BE2C (cell line): ENCODE data around the gene HACD2.

Source experiments
- DNase-seq: peaks from one replicate; pipeline ENCODE4 v3.0.0-alpha.2; 2020
- H3K27me3 ChIP-seq: fragments of 250-450 bp; sonication (Bioruptor Pico); 2 replicates; pipeline ENCODE4 v1.5.1; 2020; ENCODE audit warnings: mild to moderate bottlenecking
- H3K36me3 ChIP-seq: fragments of 250-450 bp; sonication (Bioruptor Pico); 2 replicates; pipeline ENCODE4 v1.5.1; 2020; ENCODE audit warnings: mild to moderate bottlenecking
- H3K4me1 ChIP-seq: fragments of 250-450 bp; sonication (Bioruptor Pico); 2 replicates; pipeline ENCODE4 v1.5.1; 2020
- H3K4me3 ChIP-seq: 2 replicates; pipeline ENCODE4 v1.5.1; 2011; ENCODE audit warnings: low read depth, low read length
- H3K9me3 ChIP-seq: fragments of 250-450 bp; sonication (Bioruptor Pico); 2 replicates; pipeline ENCODE4 v1.5.1; 2020
- CTCF ChIP-seq: IDR thresholded peaks from 2 replicates; pipeline ENCODE4 v1.5.1; 2012; ENCODE audit warnings: mild to moderate bottlenecking, low read depth, low read length

Gene HACD2

DNA sequence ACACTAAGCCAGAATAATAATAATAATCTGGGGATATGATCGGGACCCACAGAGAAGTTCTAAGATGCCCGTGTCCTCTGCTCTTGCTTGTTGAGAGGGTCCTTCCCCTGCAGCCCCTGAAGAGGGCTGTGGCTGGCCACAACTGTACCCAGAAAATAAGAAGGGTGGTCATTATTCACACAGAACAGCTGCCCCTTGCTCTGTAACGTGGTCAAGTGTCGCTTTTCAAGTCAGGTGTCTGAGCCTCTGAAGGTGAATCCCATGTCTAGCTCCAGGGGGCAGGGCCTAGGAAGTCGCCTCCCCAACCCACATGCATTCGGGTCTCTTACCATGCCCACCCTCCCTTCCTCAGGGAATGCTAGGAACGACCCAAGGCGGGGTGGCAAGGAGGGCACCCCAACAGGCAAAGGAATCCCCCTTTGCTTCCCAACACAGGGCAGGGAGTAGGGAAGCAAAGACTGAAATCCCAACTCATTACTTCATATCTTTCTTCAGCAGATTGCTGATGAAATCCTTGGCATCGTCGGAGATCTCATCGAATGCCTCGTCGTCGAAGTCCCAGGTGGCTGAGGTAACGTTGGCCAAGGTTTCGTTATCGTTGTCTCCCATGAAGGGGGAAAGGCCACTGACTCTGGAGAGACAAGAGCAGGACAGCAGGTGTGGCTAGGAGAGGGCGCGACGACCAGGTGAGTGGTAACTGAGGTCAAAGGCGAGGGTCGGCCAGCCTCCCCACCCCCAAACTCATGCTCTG lies 44.3 kb upstream of the HACD2 start:
- Histone ChIP-seq H3K9me3 (no peaks in the 10 kb centered on the region), H3K4me1 (no peaks in the 10 kb centered on the region), H3K4me3 (no peak overlapping the region), H3K27me3 (no peaks in the 10 kb centered on the region), H3K36me3 (no peaks in the 10 kb centered on the region)
- TF ChIP-seq CTCF, result no peak
- DNase-seq, result no peak

DNA sequence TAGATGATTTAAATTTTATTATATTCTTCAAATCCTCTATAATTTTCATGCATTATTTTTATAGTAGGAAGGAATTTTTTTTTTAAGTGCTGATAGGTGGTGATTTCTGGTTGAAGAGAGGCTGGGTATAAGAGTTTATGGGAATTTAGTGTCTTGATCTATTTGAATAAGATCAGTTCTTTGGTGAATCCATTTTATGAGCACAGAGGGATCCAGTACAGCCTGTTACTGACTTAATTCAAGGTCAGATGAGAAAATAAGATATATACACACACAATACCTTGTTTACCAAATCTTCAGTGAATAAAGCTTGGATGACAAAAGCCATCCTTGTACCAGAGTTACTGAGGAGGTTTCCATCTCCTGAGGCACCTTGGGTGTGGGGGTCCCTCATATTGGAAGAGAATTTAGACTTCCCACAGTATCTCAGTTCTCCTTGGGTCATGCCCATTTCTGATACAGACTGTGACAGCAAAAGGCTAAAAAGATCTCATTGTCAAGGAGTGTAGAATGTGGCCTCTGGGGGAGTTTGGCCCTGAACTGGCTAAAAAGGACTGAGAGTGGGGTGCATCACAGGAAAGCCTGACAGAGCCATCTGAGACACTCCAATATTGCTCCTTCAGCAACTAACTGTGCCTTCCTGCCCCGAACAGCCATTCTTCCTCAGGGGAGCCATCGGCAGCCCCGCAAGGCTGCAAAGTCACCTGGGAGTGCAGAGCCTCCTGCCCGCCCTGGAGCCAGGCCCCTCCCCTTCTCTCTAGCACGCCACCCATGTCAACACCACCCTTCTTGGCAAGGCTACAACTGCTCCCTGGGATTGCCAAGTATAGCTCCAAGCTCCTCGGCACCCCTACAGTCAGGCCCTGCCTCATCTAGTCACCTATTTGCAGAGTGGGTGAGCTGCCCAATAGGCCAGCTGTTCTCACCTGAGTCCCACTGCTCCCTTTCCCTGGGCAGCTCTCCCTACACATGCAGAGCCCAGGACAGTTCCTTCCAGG lies 43.1 kb upstream of the HACD2 start:
- Histone ChIP-seq H3K4me3 (no peak overlapping the region), H3K4me1 (no peaks in the 10 kb centered on the region), H3K9me3 (no peaks in the 10 kb centered on the region), H3K36me3 (no peaks in the 10 kb centered on the region), H3K27me3 (no peaks in the 10 kb centered on the region)
- DNase-seq, result no peak
- no peak for TF ChIP-seq CTCF

DNA sequence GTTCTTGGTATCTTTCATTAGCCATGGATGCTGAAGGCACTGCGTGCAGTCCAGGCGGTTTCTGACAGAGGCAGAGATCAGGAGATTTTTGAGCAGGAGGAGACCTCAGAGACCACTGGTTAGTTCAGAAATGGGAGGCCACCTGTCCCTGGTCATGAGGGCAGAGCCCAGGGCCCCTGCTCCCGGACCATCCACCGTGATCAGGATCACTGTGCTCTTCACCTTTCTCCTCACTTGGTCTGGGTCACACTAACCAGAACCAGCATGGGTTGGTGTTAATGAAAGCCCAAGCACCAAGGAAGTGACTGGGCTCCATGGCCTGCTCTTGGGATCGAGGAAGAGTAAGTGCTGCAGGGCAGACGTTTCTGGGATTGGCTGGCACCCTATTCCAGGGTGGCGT lies 42.0 kb upstream of the HACD2 start:
- H3K36me3 ChIP-seq, result no peaks in the 10 kb centered on the region
- H3K27me3 ChIP-seq, result no peaks in the 10 kb centered on the region
- TF ChIP-seq CTCF, result no peak
- H3K4me1 ChIP-seq, result no peaks in the 10 kb centered on the region
- no peaks in the 10 kb centered on the region for H3K9me3 ChIP-seq
- no peak for DNase-seq
- H3K4me3 ChIP-seq, result no peak overlapping the region

DNA sequence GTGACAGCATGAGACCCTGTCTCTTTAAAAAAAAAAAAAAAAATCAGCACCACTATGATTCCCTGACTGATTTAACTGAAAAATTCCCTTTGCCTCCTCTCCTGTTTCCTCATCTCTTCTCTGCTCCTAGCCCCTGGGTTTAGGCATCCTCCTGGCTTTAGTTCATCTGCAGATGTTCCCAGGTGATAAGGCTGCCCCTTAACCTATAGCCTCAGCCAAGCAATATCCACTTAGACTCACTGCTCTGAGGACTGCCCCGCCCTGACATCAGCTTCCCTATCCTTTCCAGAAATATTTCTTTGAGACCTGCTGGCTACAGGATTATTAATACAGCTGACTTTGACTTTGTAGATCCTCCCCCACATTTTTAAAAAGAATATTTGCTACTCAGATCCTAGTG lies 39.4 kb upstream of the HACD2 start:
- no peaks in the 10 kb centered on the region for H3K27me3 ChIP-seq
- H3K4me1 ChIP-seq, result no peaks in the 10 kb centered on the region
- TF ChIP-seq CTCF, result no peak
- no peak overlapping the region for H3K4me3 ChIP-seq
- no peak for DNase-seq
- H3K36me3 ChIP-seq, result no peaks in the 10 kb centered on the region
- no peaks in the 10 kb centered on the region for H3K9me3 ChIP-seq

GRCh38 chr3:123623346-123623880 lies 38.6 kb upstream of the HACD2 start:
- no peaks in the 10 kb centered on the region for H3K9me3 ChIP-seq
- DNase-seq, result no peak
- no peaks in the 10 kb centered on the region; the same call in 1 of the 2 replicates for H3K4me1 ChIP-seq
- no peaks in the 10 kb centered on the region for H3K27me3 ChIP-seq
- H3K36me3 ChIP-seq, result no peaks in the 10 kb centered on the region
- H3K4me3 ChIP-seq, result no peak overlapping the region
- TF ChIP-seq CTCF, result no peak
